ENCODE data around the gene TENM4. TPM values are rescaled to one million over a fixed set of nuclear protein-coding genes. Genes with fewer than 3 reads are reported as not detected.

The TENM4 gene
- total RNA-seq, 4 donors from 2014 or later, result 0.02 to 0.82 (median 0.23) TPM

DNA sequence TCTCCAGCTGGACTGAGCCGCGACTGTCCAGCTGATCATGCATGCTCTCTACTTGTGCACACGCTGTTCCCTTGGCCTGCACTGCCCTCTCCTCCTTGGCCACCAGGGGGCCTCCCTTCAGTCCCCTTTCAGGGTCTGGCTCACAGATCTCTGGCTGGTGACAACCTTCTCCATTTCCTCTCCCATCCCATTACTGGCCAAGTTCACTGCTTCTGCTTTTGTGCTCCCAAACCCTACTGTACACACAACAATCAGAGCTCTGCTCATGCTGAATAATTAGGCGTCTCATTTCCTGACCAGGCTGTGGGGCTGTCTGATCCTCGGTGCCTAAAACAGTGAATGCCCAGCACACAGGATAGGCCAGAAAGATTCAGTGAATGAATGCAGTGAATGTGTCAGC is 642.2 kb downstream of the TENM4 start:
- Histone ChIP-seq H3K4me1 (peaks cover 6 to 13% of the 10 kb centered on the region in 2 donors), H3K4me3 (no peak overlapping the region), H3K9me3 (no peaks in the 10 kb centered on the region), H3K36me3 (no peaks in the 10 kb centered on the region), H3K27ac (no peak overlapping the region), H3K27me3 (no peaks in the 10 kb centered on the region)
- TF ChIP-seq POLR2A (IDR thresholded peaks at IDR 0.05) (no peak), CTCF (IDR thresholded peaks at IDR 0.05 in 4 of 5, conservative IDR thresholded peaks at IDR 0.05 in 1 of 5) (peak; percentile 54 to 68 (median 67))
- intact Hi-C loops (cut with DNase I; ENCODE audit: low total_unique reads), result no loop called here
- peak; percentile 34 to 55 for DNase-seq
- in situ Hi-C loops (cut with MboI; ENCODE audit: low sequenced_read_pairs in 4 of 4), result no loop called here
- ATAC-seq, result peak; percentile 84 to 90

GRCh38 chr11:78797559-78797958 is 643.3 kb downstream of the TENM4 start:
- DNase-seq, result no peak
- no peaks in the 10 kb centered on the region for H3K36me3 ChIP-seq
- intact Hi-C loops (cut with DNase I; ENCODE audit: low total_unique reads), result no loop called here
- TF ChIP-seq POLR2A (IDR thresholded peaks at IDR 0.05), result no peak
- no peak for TF ChIP-seq CTCF (IDR thresholded peaks at IDR 0.05 in 4 of 5, conservative IDR thresholded peaks at IDR 0.05 in 1 of 5)
- ATAC-seq, result no peak
- in situ Hi-C loops (cut with MboI; ENCODE audit: low sequenced_read_pairs in 4 of 4), result no loop called here
- H3K9me3 ChIP-seq, result no peaks in the 10 kb centered on the region
- H3K27ac ChIP-seq, result no peak overlapping the region
- H3K4me1 ChIP-seq, result peaks cover 6 to 13% of the 10 kb centered on the region in 2 donors
- no peak overlapping the region for H3K4me3 ChIP-seq
- H3K27me3 ChIP-seq, result no peaks in the 10 kb centered on the region

DNA sequence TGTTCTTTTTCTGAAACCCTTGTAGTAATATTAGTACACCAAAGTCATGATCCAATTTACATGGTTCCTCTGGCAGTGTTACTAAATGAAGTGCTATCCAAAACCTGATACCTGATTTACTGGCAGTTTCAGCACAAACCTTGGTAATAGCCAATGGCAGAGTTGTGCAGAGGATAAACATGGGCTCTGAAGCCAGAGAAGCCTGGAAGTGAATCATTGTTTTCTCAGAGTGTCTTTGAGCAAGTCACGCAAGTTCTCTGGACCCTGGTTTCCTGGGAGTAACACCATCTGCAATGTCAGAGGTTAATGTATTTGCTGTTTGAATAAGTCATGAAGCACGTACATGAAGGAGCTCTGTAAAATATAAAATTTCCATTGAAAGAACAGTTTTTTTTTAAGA is 643.9 kb downstream of the TENM4 start:
- in situ Hi-C loops (cut with MboI; ENCODE audit: low sequenced_read_pairs in 4 of 4) (no loop called here), intact Hi-C loops (cut with DNase I; ENCODE audit: low total_unique reads) (no loop called here)
- H3K4me1 ChIP-seq, result peaks cover 4 to 13% of the 10 kb centered on the region in 2 donors

DNA sequence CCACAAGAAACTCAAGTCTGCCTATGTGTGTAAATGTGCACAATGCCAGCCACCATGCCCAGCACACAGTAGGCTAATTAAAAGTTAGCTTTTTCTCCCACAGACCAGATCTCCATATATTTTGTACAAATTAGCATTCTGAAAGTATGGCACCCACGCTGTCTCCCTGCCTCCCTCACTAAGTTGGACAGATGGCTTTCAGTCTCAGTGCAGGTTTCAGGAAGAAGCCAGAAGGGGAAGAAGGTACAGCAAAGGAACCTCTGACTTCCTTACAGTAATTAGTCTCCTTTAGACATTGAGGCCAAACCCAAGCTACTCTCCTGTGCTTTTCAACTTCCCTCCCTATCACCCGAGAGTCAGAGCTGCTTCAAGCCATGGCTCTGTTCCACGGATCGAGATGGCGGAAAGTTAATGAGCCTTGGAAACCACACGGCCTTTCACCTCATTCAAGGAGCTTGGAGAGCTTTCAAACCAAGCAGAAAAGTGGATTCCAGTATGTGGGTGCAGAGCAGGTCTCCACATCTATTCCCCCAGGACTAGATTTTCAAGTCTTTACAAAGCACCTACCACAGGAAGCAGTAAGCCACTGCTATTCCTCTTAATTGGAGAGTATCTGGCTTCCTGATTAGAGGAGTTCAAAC is 645.1 kb downstream of the TENM4 start:
- in situ Hi-C loops (cut with MboI; ENCODE audit: low sequenced_read_pairs in 4 of 4), result no loop called here
- H3K27ac ChIP-seq, result no peak overlapping the region
- intact Hi-C loops (cut with DNase I; ENCODE audit: low total_unique reads), result no loop called here
- H3K27me3 ChIP-seq, result no peaks in the 10 kb centered on the region
- H3K9me3 ChIP-seq, result no peaks in the 10 kb centered on the region
- peaks cover 0 to 6% of the 10 kb centered on the region in 2 donors for H3K4me1 ChIP-seq
- H3K4me3 ChIP-seq, result no peak overlapping the region
- no peaks in the 10 kb centered on the region for H3K36me3 ChIP-seq
- DNase-seq (no peak), ATAC-seq (no peak)
- TF ChIP-seq POLR2A (IDR thresholded peaks at IDR 0.05), result no peak
- TF ChIP-seq CTCF (IDR thresholded peaks at IDR 0.05 in 4 of 5, conservative IDR thresholded peaks at IDR 0.05 in 1 of 5), result no peak

More for the DNA sequence above, 643.9 kb downstream of the TENM4 start:
- no peak overlapping the region for H3K4me3 ChIP-seq
- H3K36me3 ChIP-seq, result no peaks in the 10 kb centered on the region
- no peak overlapping the region for H3K27ac ChIP-seq
- TF ChIP-seq POLR2A (IDR thresholded peaks at IDR 0.05) (no peak), CTCF (IDR thresholded peaks at IDR 0.05 in 4 of 5, conservative IDR thresholded peaks at IDR 0.05 in 1 of 5) (no peak)
- no peaks in the 10 kb centered on the region for H3K9me3 ChIP-seq
- no peaks in the 10 kb centered on the region for H3K27me3 ChIP-seq
- DNase-seq (no peak), ATAC-seq (no peak)

GRCh38 chr11:78791964-78792363 is 648.9 kb downstream of the TENM4 start:
- DNase-seq (no peak), ATAC-seq (no peak)
- Histone ChIP-seq H3K27me3 (no peaks in the 10 kb centered on the region), H3K36me3 (no peaks in the 10 kb centered on the region), H3K4me1 (no peaks in the 10 kb centered on the region), H3K9me3 (no peaks in the 10 kb centered on the region), H3K4me3 (no peak overlapping the region), H3K27ac (no peak overlapping the region)
- intact Hi-C loops (cut with DNase I; ENCODE audit: low total_unique reads), result no loop called here
- in situ Hi-C loops (cut with MboI; ENCODE audit: low sequenced_read_pairs in 4 of 4), result no loop called here
- no peak for TF ChIP-seq POLR2A (IDR thresholded peaks at IDR 0.05)
- no peak for TF ChIP-seq CTCF (IDR thresholded peaks at IDR 0.05 in 4 of 5, conservative IDR thresholded peaks at IDR 0.05 in 1 of 5)

Measured in gastrocnemius medialis (tissue), 4 donors.